ENCODE data around the gene RAD18.
A peak's percentile ranks its signal among the peaks of the same experiment; 100 is the strongest.

Gene RAD18

GRCh38 chr3:8985876-8986275 lies 22.6 kb upstream of the RAD18 start:
- DNase-seq (ENCODE audit: low spot score) = no peak

- DNase-seq (ENCODE audit: low spot score) = no peak
Measured at GRCh38 chr3:8985411-8985831, 22.1 kb upstream of the RAD18 start.

- no peak for DNase-seq (ENCODE audit: low spot score)
Measured at GRCh38 chr3:8984526-8984925, 21.3 kb upstream of the RAD18 start.

- DNase-seq (ENCODE audit: low spot score) = no peak
Measured at GRCh38 chr3:8984081-8984480, 20.8 kb upstream of the RAD18 start.

GRCh38 chr3:8983591-8983990 lies 20.3 kb upstream of the RAD18 start:
- no peak for DNase-seq (ENCODE audit: low spot score)

- DNase-seq (ENCODE audit: low spot score) = no peak
Measured at GRCh38 chr3:8983026-8983425, 19.8 kb upstream of the RAD18 start.

GRCh38 chr3:8982509-8982908 lies 19.2 kb upstream of the RAD18 start:
- DNase-seq (ENCODE audit: low spot score) = no peak

GRCh38 chr3:8981700-8982099 lies 18.4 kb upstream of the RAD18 start:
- no peak for DNase-seq (ENCODE audit: low spot score)

- DNase-seq (ENCODE audit: low spot score) = no peak
Measured at GRCh38 chr3:8981296-8981695, 18.0 kb upstream of the RAD18 start.

- no peak for DNase-seq (ENCODE audit: low spot score)
Measured at GRCh38 chr3:8980756-8981257, 17.5 kb upstream of the RAD18 start.

- no peak for DNase-seq (ENCODE audit: low spot score)
Measured at GRCh38 chr3:8979262-8979661, 16.0 kb upstream of the RAD18 start.

- no peak for DNase-seq (ENCODE audit: low spot score)
Measured at GRCh38 chr3:8978551-8978950, 15.3 kb upstream of the RAD18 start.

GRCh38 chr3:8976540-8977182 lies 13.4 kb upstream of the RAD18 start:
- no peak for DNase-seq (ENCODE audit: low spot score)

- no peak for DNase-seq (ENCODE audit: low spot score)
Measured at GRCh38 chr3:8975081-8976020, 12.1 kb upstream of the RAD18 start.

- no peak for DNase-seq (ENCODE audit: low spot score)
Measured at GRCh38 chr3:8974458-8974857, 11.2 kb upstream of the RAD18 start.

GRCh38 chr3:8972639-8973038 lies 9.4 kb upstream of the RAD18 start:
- DNase-seq (ENCODE audit: low spot score) = no peak

- DNase-seq (ENCODE audit: low spot score) = peak; percentile 73
Measured at GRCh38 chr3:8970971-8971589, 7.8 kb upstream of the RAD18 start.

GRCh38 chr3:8969241-8969640 lies 6.0 kb upstream of the RAD18 start:
- DNase-seq (ENCODE audit: low spot score) = no peak

GRCh38 chr3:8968375-8968882 lies 5.2 kb upstream of the RAD18 start:
- DNase-seq (ENCODE audit: low spot score) = no peak

GRCh38 chr3:8967553-8967952 lies 4.3 kb upstream of the RAD18 start:
- no peak for DNase-seq (ENCODE audit: low spot score)

- no peak for DNase-seq (ENCODE audit: low spot score)
Measured at GRCh38 chr3:8966820-8967348, 3.6 kb upstream of the RAD18 start.

GRCh38 chr3:8966150-8966819 lies 3.0 kb upstream of the RAD18 start:
- DNase-seq (ENCODE audit: low spot score) = no peak
